ENCODE measurements around the gene OSBP2.

The OSBP2 gene

DNA sequence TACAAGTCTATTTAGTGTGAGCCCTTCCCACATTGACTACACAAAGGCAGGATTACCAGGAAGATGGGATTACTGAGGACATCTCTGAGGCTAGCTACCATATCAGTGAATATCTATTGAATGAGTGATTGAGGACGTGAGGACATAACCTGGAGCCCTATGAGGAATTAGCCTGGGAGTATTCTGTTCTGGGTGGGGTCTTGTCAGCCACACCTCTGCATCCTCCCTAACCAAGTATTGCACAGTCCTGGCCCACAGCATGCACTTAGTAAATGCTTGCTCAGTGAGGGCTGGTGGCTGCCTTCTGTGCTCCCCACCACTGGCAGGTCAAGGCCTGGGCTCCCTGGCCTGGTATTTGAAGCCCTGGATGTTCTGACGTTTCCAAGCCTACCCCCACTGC lies 41.8 kb upstream of the OSBP2 start:
- FAIRE-seq = no peak

DNA sequence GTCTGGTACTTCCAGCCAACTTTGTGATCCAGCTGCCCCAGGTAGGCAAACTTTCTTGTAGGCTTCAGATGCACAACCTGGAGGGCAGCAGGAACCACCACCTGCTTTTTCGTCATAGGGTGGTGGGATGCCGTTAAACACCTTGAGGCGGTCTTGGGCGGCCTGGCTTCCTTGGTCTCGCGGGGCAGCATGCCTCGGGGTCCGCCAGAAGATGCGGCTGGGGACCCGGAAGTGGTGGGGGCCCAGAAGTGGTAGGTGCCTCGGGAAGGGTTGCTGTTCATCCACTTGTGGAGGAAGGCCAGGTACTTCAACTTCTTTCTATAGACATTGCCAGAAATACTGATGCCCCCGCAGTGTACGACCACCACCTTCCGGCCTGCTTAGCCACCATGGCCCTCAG lies 40.3 kb upstream of the OSBP2 start:
- no peak for DNase-seq (ENCODE audit: insufficient read length, low spot score)
- no peak for FAIRE-seq
- TF ChIP-seq, protein P1, sequence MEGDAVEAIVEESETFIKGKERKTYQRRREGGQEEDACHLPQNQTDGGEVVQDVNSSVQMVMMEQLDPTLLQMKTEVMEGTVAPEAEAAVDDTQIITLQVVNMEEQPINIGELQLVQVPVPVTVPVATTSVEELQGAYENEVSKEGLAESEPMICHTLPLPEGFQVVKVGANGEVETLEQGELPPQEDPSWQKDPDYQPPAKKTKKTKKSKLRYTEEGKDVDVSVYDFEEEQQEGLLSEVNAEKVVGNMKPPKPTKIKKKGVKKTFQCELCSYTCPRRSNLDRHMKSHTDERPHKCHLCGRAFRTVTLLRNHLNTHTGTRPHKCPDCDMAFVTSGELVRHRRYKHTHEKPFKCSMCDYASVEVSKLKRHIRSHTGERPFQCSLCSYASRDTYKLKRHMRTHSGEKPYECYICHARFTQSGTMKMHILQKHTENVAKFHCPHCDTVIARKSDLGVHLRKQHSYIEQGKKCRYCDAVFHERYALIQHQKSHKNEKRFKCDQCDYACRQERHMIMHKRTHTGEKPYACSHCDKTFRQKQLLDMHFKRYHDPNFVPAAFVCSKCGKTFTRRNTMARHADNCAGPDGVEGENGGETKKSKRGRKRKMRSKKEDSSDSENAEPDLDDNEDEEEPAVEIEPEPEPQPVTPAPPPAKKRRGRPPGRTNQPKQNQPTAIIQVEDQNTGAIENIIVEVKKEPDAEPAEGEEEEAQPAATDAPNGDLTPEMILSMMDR (IDR thresholded peaks at IDR 0.05; ENCODE audit: insufficient read depth, missing control alignments) = no peak

More for the DNA sequence above, 41.8 kb upstream of the OSBP2 start:
- DNase-seq (ENCODE audit: insufficient read length, low spot score) = no peak
- TF ChIP-seq, protein P1 (IDR thresholded peaks at IDR 0.05; ENCODE audit: insufficient read depth, missing control alignments) = no peak

DNA sequence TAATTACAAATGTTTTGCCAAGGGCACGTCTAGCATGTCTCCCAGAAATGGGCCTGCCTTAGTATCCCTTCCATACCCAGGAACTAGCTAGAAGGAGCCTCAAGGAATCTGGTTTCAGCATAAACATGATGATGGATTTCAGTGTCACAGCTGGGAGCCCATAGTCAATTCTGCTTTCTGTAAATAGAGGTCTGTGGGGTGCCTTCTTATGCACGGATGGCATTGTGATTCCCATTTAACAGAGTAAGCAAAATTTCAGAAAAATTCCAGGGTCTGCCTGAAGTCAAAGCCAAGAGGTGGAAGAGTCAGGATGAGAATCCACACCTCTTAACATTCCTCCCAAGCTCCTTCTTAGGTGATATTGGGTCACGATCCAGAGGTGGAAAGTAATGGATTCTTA lies 39.1 kb upstream of the OSBP2 start:
- FAIRE-seq (no peak), DNase-seq (ENCODE audit: insufficient read length, low spot score) (no peak)
- TF ChIP-seq, protein P1 (IDR thresholded peaks at IDR 0.05; ENCODE audit: insufficient read depth, missing control alignments) = no peak

DNA sequence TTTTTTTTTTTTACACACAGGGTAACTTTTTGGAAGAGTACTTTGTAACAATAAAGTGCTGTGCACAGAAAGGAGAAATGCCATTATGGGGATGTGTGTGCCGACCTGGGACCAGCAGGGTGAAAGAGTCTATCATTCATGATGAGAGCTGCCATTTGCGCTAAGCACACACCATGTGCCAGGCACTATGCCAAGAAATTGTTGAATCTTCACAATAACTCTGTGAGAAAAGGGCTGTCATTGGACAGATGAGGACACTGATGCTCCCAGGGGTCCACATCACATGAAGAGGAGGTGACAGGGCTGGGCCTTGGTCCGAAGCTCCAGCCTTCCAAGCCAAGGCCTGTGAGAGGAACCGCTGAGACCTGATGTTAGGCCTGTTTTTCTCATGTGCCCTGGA lies 32.6 kb upstream of the OSBP2 start:
- FAIRE-seq = no peak
- TF ChIP-seq, protein P1 (IDR thresholded peaks at IDR 0.05; ENCODE audit: insufficient read depth, missing control alignments) = no peak

DNA sequence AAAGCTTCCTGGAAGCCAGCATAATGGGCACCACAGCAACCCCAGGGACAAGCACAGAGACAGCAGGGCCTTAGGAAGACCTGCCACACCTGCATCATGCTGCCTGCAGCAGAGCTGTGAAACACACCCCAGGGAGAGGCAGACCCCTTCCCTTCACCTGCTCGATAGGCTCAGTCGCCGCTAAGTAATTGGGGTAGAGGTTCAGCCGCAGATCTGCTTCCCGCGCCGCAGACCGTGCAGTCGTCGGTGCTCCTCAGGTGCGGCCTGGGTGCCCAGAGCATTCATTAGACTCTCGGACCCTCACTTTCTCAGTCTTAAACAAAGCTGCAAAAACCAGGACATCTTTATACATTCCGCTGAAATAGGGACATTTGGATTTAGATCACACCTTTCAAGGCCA lies 29.9 kb upstream of the OSBP2 start:
- FAIRE-seq (no peak), DNase-seq (ENCODE audit: insufficient read length, low spot score) (no peak)
- TF ChIP-seq, protein P1 (IDR thresholded peaks at IDR 0.05; ENCODE audit: insufficient read depth, missing control alignments) = no peak

More for the DNA sequence above, 32.6 kb upstream of the OSBP2 start:
- DNase-seq (ENCODE audit: insufficient read length, low spot score) = no peak

DNA sequence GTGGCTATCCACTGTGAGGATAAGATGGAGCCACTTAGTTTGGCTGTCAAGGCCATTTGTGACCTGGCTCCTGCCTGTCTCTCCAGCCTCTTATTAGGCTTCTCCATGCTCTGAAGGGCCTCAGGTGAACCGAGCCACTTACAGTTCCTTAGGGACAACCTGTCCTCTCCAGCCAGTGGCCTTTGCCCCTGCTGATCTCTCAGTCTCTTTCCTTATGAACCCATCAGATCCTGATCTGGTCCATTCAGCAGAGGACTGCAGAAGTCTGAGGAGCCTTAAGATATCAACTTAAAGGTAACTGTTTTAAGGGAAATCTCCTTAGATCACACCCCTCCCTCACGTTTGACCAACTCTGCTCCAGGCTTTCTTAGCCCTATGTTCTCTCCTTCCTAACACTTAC lies 29.4 kb upstream of the OSBP2 start:
- DNase-seq (ENCODE audit: insufficient read length, low spot score) (no peak), FAIRE-seq (no peak)
- TF ChIP-seq, protein P1 (IDR thresholded peaks at IDR 0.05; ENCODE audit: insufficient read depth, missing control alignments) = no peak

DNA sequence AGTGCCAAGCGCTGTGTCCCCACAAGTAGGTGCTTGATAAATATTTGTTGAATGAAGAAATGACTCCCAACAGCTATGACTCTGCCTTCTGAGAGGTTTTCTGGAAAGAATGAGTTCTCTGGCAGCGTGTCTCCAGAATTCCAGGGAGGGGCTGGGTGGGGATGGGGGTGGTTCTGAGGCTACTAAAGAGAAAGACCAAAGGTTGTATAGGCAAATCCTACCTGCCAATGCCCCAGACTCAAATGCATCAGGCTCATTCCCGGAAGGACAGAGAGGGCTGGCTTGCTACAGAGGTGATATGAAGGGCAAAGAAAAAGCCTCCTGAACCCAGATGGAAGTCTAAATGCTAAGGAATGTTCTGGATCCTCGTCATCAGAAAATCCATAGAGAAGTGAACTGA lies 28.9 kb upstream of the OSBP2 start:
- DNase-seq (ENCODE audit: insufficient read length, low spot score) (no peak), FAIRE-seq (no peak)
- TF ChIP-seq, protein P1 (IDR thresholded peaks at IDR 0.05; ENCODE audit: insufficient read depth, missing control alignments) = no peak
